Body of pancreas (tissue), 4 donors: ENCODE results near the gene TAPBPL.

Source experiments
- CTCF ChIP-seq, 7 experiments: fragments of 450-650 bp in 4 of 7; fragments of 200-600 bp in 3 of 7; sonication (generic) in 3 of 7; IDR thresholded peaks; one replicate each; pipeline ENCODE4 v1.5.1; 2016 to 2019; ENCODE audit warnings: antibody characterized with exemption in 7 of 7
- POLR2A ChIP-seq, 3 donors: fragments of 450-650 bp; IDR thresholded peaks; one replicate each; pipeline ENCODE4 v1.6.1; 2016; ENCODE audit warnings: antibody characterized with exemption in 3 of 3, mild to moderate bottlenecking in 2 of 3

DNA sequence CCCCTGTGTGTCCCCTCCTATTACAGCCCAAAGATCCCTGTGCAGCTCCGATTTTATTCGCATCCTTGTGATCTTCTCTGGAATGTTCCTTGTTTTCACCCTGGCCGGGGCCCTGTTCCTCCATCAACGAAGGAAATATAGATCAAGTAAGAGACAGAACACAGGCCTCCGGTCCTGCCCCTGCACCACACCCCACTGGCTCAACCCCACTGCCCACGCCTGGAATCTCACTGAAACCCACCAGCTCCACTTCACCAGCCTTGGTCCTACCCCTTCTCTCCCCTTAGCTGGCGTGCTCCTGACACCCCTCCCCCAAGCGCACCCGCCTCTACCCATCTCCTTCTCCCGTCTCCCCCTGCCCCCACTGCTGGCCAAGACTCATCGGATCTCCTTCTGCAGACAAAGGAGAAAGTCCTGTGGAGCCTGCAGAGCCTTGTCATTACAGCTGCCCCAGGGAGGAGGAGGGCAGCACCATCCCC lies 934 bp upstream of the TAPBPL start:
- TF ChIP-seq CTCF (IDR thresholded peaks at IDR 0.05), result no peak
- no peak for TF ChIP-seq POLR2A (IDR thresholded peaks at IDR 0.05)
